NK-92 treated with Interleukin-12 subunit alpha and Interleukin-12 subunit beta, amount 100 ng/mL, for 24 hours (cell line): ENCODE data around the gene VCAN.

Source experiments
- DNase-seq: peaks from one replicate; lab custom pipeline; 2025; lab: John Stamatoyannopoulos, UW

Gene VCAN

GRCh38 chr5:83567741-83568140, 96.2 kb downstream of the VCAN start:
- no peak for DNase-seq

- DNase-seq, result no peak
Measured at GRCh38 chr5:83568186-83568585, 96.6 kb downstream of the VCAN start.

GRCh38 chr5:83570916-83571315, 99.4 kb downstream of the VCAN start:
- no peak for DNase-seq

DNA sequence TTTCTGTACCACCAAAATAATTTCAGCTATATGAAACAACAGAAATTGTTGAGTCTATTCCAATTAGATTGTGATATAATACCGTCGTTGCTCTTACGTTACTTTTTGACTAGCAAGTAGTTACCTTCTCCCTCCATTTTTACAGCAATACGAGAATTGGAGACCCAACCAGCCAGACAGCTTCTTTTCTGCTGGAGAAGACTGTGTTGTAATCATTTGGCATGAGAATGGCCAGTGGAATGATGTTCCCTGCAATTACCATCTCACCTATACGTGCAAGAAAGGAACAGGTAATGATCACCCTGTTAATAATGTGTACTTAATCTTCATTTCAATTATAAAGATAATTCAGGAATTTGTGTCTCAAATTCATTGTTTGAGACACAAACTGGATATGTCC, 100.7 kb downstream of the VCAN start:
- DNase-seq, result no peak

GRCh38 chr5:83576341-83576740, 104.8 kb downstream of the VCAN start:
- no peak for DNase-seq

- DNase-seq, result no peak
Measured at GRCh38 chr5:83577036-83577636, 105.6 kb downstream of the VCAN start.

- DNase-seq, result no peak
Measured at GRCh38 chr5:83583859-83584258, 112.3 kb downstream of the VCAN start.

GRCh38 chr5:83586874-83587776, 115.6 kb downstream of the VCAN start:
- DNase-seq, result no peak

DNA sequence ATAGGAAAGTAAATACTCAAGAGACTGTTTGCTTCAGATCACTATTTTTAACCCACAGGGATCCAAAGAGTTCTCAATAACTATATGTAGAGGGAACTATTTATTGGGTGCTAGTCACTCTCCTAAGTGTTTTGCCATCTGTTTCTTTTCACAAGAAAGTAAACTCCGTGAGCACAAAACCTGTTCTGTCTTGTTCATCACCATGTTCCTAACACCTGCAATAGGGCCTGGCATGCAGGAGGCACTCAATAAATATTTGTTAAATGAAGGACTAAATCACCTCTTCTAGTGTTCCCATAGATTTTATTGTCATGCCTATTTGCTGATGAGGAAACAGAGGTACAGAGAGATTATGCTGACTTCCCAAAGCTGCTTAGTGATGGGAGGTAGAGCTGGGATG, 118.2 kb downstream of the VCAN start:
- no peak for DNase-seq

DNA sequence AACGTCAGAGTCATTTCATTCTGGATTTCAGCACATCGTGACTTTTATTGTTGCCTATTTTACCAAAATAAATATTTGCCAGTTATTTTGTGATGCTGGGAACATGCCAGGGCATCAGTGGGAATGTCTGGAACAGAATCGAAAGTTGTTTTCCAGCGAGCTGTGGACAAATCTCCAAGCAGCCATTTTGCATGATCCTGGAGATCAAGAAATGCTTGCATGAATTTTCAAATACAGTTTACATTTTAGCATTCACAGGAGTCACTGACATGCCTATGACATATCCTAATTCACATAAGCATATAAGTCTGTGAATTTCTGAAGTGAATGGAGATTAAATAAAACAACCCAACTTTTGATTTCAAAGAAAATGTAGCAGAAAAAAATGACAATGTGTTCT, 119.4 kb downstream of the VCAN start:
- DNase-seq, result no peak

DNA sequence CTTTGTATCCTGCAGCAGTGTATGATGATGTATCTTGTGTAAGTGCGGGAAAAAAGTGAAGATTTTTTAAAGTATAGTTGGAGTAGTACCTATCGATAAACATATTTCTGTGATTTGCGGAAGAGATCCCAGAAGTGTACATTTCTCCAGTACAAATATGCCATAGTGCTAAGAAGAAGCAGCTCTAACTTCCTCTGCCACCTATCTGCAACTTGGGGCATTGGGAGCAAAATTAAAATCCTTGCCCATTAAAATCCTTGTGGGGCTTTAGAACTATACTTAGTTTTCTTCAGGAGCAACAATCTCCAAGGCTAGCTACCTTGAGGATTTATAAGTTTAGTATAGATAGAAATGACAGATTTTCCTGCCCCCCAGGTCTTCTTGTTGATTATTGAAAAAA, 123.7 kb downstream of the VCAN start:
- no peak for DNase-seq

DNA sequence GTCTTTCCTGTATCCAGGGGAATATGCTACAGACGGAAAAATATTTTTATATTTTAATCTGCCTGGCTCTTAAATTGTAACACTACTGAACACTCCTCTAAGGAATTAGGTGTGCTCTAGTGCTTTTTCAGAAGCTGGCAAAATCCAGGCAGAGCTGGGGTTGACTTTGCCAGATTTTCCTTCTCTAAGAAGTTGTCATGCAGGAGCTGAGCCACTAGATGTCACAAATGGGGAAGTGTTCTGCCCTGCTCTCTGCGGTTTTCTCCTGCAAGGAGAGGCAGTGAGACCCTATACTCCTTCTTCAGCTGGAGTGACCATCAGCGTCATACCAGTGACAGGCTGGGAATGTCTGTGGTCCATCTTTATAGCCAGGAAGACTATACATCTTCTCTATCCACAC, 136.6 kb downstream of the VCAN start:
- no peak for DNase-seq

GRCh38 chr5:83614841-83615240, 143.3 kb downstream of the VCAN start:
- DNase-seq, result no peak

- no peak for DNase-seq
Measured at GRCh38 chr5:83628360-83628759, 156.8 kb downstream of the VCAN start.
